ENCODE data around the gene PARP4.
"Not testable (repeated sequence)": the region's sequence is repeated elsewhere in the genome, so short reads cannot be mapped to it uniquely, and the experiment has no call there.

Gene PARP4

DNA sequence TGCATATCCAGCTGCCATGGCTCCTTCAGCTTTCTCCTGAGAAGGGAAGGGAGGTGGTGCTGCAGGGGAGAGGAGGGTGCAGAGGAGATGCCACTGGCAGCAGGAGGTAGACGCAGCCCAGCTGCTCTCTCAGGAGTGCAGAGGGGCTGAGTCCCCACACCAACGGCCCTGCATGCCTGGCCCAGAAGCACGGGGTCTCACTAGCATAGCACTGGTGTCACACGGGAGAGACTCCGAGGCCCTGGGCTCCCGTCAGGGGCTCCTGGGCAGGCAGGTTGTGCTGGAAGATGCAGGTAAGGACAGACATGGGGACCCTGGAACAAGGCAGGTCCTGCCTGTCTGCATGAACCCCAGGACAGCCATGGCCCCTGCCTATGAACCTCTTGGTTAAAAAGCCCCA, 123.1 kb downstream of the PARP4 start:
- in situ Hi-C loops (cut with MboI; ENCODE audit: low sequenced_read_pairs, unreplicated experiment) = no loop called here
- no peak for TF ChIP-seq CTCF (IDR thresholded peaks at IDR 0.05; ENCODE audit: borderline replicate concordance, control extremely low read depth, extremely low read depth, insufficient read depth, missing control alignments)
- no peak for DNase-seq (ENCODE audit: low spot score)

DNA sequence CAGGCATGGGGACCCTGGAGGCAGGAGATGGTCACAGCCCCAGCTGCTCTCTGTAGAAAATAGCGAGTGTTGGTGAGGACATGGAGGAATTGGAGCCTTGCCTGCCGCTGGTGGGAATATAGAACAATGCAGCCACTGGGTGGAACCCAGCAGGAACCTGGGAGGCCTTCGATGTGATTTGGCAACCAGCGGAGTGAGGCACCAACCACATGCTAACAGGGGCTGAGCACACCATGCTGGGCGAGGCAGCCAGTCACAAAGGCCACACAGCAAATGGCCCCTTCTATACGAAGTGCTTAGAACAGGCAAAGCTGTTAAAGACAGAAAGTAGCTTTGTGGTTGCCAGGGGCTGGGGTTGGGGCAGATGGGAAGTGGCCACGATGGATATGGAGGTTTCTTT, 123.8 kb downstream of the PARP4 start:
- DNase-seq (ENCODE audit: low spot score); in situ Hi-C loops (cut with MboI; ENCODE audit: low sequenced_read_pairs, unreplicated experiment): not testable (repeated sequence)

DNA sequence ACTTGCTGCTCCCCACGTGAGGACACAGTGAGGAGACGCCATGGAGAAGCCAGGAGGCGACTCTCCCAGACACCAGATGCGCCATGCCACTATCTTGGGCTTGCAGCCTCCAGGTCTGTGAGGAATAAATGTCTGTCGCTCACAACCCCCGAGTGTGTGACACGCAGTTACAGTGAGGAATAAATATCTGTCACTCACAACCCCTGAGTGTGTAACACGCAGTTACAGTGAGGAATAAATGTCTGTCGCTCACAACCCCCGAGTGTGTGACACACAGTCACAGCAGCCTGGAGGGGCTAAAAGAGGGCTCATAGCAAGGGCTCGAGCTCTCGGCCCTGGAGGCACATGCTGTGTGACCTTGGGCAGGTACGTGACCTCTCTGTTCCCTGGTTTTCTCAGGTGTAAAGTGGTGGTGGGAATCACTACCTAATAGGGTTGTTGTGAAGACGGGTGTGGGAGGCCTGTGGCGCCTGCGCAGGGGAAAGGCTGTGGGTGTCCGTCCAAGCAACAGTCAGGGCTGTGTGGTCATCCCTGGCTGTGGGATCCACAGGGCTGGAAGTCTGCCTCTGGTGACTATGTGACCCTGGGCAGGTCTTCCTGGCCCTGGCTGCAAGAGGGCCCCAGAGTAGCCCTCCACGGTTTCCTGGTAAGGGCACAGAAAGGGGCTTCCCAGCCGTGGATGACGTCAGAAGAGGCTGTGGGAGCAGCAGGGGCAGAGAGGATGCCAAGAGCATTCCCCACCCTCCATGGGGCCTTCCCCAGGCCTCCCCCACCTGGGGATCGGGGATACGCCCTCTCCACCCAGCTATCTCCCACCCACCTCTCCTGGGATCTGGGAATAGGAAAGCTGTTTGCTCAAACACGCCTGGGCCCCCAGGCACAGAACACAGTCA, 125.5 kb downstream of the PARP4 start:
- no peak for TF ChIP-seq CTCF (IDR thresholded peaks at IDR 0.05; ENCODE audit: borderline replicate concordance, control extremely low read depth, extremely low read depth, insufficient read depth, missing control alignments)
- in situ Hi-C loops (cut with MboI; ENCODE audit: low sequenced_read_pairs, unreplicated experiment) = no loop called here
- no peak for DNase-seq (ENCODE audit: low spot score)

DNA sequence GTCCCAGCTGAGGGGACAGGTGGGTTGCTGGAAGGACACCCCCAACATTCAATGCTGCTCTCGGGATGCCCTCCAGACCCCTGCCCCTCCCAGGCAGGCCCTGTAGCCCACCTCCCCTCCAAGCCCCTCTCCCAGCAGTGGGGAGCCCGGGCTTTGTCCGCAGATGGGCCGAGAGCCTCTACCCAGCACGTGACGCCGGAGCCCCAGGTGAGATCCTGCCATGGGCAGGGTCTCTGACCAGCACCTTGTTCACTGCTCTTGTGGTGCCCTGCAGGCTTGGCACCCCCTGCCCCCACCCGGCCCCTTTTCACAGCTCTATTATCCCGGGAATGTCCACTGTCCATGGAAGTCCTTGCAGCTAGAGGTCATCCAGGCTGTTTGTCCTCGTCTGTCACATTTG, 126.7 kb downstream of the PARP4 start:
- no peak for TF ChIP-seq CTCF (IDR thresholded peaks at IDR 0.05; ENCODE audit: borderline replicate concordance, control extremely low read depth, extremely low read depth, insufficient read depth, missing control alignments)
- DNase-seq (ENCODE audit: low spot score) = no peak
- in situ Hi-C loops (cut with MboI; ENCODE audit: low sequenced_read_pairs, unreplicated experiment) = no loop called here

- in situ Hi-C loops (cut with MboI; ENCODE audit: low sequenced_read_pairs, unreplicated experiment); DNase-seq (ENCODE audit: low spot score): not testable (repeated sequence)
Observed at GRCh38 chr13:24384946-24385345, 127.6 kb downstream of the PARP4 start.

DNA sequence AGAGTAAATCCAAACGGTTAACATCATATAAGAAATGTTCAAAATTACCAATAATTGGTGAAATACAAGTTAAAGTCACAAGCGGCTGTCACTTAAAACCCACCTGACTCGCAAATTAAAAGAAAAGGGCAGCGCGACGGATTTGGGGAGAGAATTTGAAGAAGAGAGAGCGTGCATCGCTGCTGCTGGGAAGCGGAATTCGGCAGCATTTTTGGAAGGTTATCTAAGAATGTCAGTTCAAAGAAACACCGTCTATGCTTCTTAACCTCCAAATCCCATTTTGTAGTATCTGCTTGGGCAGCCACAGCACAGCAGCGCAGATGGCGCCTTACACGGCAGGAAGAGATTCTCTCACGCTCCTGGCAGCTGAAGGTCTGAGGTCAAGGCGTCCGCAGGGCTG, 128.5 kb downstream of the PARP4 start:
- DNase-seq (ENCODE audit: low spot score); in situ Hi-C loops (cut with MboI; ENCODE audit: low sequenced_read_pairs, unreplicated experiment): not testable (repeated sequence)

GRCh38 chr13:24381541-24382265, 130.9 kb downstream of the PARP4 start:
- TF ChIP-seq CTCF (IDR thresholded peaks at IDR 0.05; ENCODE audit: borderline replicate concordance, control extremely low read depth, extremely low read depth, insufficient read depth, missing control alignments) = no peak
- no peak for DNase-seq (ENCODE audit: low spot score)
- in situ Hi-C loops (cut with MboI; ENCODE audit: low sequenced_read_pairs, unreplicated experiment) = no loop called here

DNA sequence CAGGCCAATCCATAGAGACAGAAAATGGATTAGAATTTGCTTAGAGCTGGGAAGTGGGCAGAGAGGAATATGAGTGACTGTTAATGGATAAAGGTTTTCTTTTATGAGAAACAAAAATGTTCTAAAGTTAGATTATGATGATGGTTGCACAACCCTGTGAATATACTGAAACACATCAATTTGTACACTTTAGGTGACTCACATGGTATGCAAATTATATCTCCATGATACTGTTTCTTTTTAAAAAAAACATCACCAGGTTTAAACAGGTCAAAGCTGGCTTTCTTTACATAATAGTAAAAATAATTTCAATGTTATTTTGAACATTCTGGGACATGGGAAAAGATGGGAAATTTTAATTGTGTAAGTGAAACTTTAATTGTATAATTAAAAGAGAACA, 131.7 kb downstream of the PARP4 start:
- in situ Hi-C loops (cut with MboI; ENCODE audit: low sequenced_read_pairs, unreplicated experiment); DNase-seq (ENCODE audit: low spot score): not testable (repeated sequence)

GRCh38 chr13:24380227-24380626, 132.4 kb downstream of the PARP4 start:
- in situ Hi-C loops (cut with MboI; ENCODE audit: low sequenced_read_pairs, unreplicated experiment); DNase-seq (ENCODE audit: low spot score): not testable (repeated sequence)

- DNase-seq (ENCODE audit: low spot score); in situ Hi-C loops (cut with MboI; ENCODE audit: low sequenced_read_pairs, unreplicated experiment): not testable (repeated sequence)
Observed at GRCh38 chr13:24371273-24371672, 141.3 kb downstream of the PARP4 start.
